ENCODE data around the gene BPIFB3.
"Not testable (repeated sequence)": the region's sequence is repeated elsewhere in the genome, so short reads cannot be mapped to it uniquely, and the experiment has no call there.

Gene BPIFB3

GRCh38 chr20:33106058-33106620, 52.4 kb downstream of the BPIFB3 start:
- not testable (repeated sequence) for H3K27ac ChIP-seq (ENCODE audit: low read length); H3K4me3 ChIP-seq (ENCODE audit: low read length); H3K36me3 ChIP-seq (ENCODE audit: control insufficient read depth, low read depth, low read length); H3K27me3 ChIP-seq (ENCODE audit: control insufficient read depth, insufficient read depth, low read length); H3K9me3 ChIP-seq (ENCODE audit: control insufficient read depth, low read depth, low read length); H3K9ac ChIP-seq (ENCODE audit: low read length); H3K4me1 ChIP-seq (ENCODE audit: control insufficient read depth, low read depth, low read length)

GRCh38 chr20:33108661-33109060, 55.0 kb downstream of the BPIFB3 start:
- no peak overlapping the region for H3K9ac ChIP-seq (ENCODE audit: low read length)
- H3K4me1 ChIP-seq (ENCODE audit: control insufficient read depth, low read depth, low read length): peaks cover 1% of the 10 kb centered on the region
- H3K4me3 ChIP-seq (ENCODE audit: low read length): no peak overlapping the region
- no peaks in the 10 kb centered on the region for H3K9me3 ChIP-seq (ENCODE audit: control insufficient read depth, low read depth, low read length)
- H3K36me3 ChIP-seq (ENCODE audit: control insufficient read depth, low read depth, low read length): no peaks in the 10 kb centered on the region
- no peak overlapping the region for H3K27ac ChIP-seq (ENCODE audit: low read length)
- no peaks in the 10 kb centered on the region for H3K27me3 ChIP-seq (ENCODE audit: control insufficient read depth, insufficient read depth, low read length)

GRCh38 chr20:33110147-33110825, 56.6 kb downstream of the BPIFB3 start:
- Histone ChIP-seq H3K36me3 (ENCODE audit: control insufficient read depth, low read depth, low read length) (no peaks in the 10 kb centered on the region), H3K9me3 (ENCODE audit: control insufficient read depth, low read depth, low read length) (no peaks in the 10 kb centered on the region), H3K4me3 (ENCODE audit: low read length) (no peak overlapping the region), H3K4me1 (ENCODE audit: control insufficient read depth, low read depth, low read length) (no peaks in the 10 kb centered on the region), H3K9ac (ENCODE audit: low read length) (no peak overlapping the region), H3K27me3 (ENCODE audit: control insufficient read depth, insufficient read depth, low read length) (no peaks in the 10 kb centered on the region), H3K27ac (ENCODE audit: low read length) (no peak overlapping the region)

GRCh38 chr20:33111306-33111705, 57.6 kb downstream of the BPIFB3 start:
- H3K9me3 ChIP-seq (ENCODE audit: control insufficient read depth, low read depth, low read length): no peaks in the 10 kb centered on the region
- H3K4me1 ChIP-seq (ENCODE audit: control insufficient read depth, low read depth, low read length): no peaks in the 10 kb centered on the region
- no peaks in the 10 kb centered on the region for H3K27me3 ChIP-seq (ENCODE audit: control insufficient read depth, insufficient read depth, low read length)
- no peaks in the 10 kb centered on the region for H3K36me3 ChIP-seq (ENCODE audit: control insufficient read depth, low read depth, low read length)
- no peak overlapping the region for H3K9ac ChIP-seq (ENCODE audit: low read length)
- H3K4me3 ChIP-seq (ENCODE audit: low read length): no peak overlapping the region
- H3K27ac ChIP-seq (ENCODE audit: low read length): no peak overlapping the region

- H3K4me1 ChIP-seq (ENCODE audit: control insufficient read depth, low read depth, low read length): no peaks in the 10 kb centered on the region
- no peak overlapping the region for H3K9ac ChIP-seq (ENCODE audit: low read length)
- H3K27ac ChIP-seq (ENCODE audit: low read length): no peak overlapping the region
- H3K36me3 ChIP-seq (ENCODE audit: control insufficient read depth, low read depth, low read length): no peaks in the 10 kb centered on the region
- no peaks in the 10 kb centered on the region for H3K9me3 ChIP-seq (ENCODE audit: control insufficient read depth, low read depth, low read length)
- H3K4me3 ChIP-seq (ENCODE audit: low read length): no peak overlapping the region
- no peaks in the 10 kb centered on the region for H3K27me3 ChIP-seq (ENCODE audit: control insufficient read depth, insufficient read depth, low read length)
Observed at GRCh38 chr20:33112547-33113386, 59.1 kb downstream of the BPIFB3 start.

GRCh38 chr20:33113387-33113908, 59.7 kb downstream of the BPIFB3 start:
- H3K9me3 ChIP-seq (ENCODE audit: control insufficient read depth, low read depth, low read length): no peaks in the 10 kb centered on the region
- no peaks in the 10 kb centered on the region for H3K36me3 ChIP-seq (ENCODE audit: control insufficient read depth, low read depth, low read length)
- no peak overlapping the region for H3K4me3 ChIP-seq (ENCODE audit: low read length)
- no peak overlapping the region for H3K9ac ChIP-seq (ENCODE audit: low read length)
- no peaks in the 10 kb centered on the region for H3K4me1 ChIP-seq (ENCODE audit: control insufficient read depth, low read depth, low read length)
- no peak overlapping the region for H3K27ac ChIP-seq (ENCODE audit: low read length)
- H3K27me3 ChIP-seq (ENCODE audit: control insufficient read depth, insufficient read depth, low read length): no peaks in the 10 kb centered on the region

- H3K9ac ChIP-seq (ENCODE audit: low read length); H3K27me3 ChIP-seq (ENCODE audit: control insufficient read depth, insufficient read depth, low read length); H3K9me3 ChIP-seq (ENCODE audit: control insufficient read depth, low read depth, low read length); H3K36me3 ChIP-seq (ENCODE audit: control insufficient read depth, low read depth, low read length); H3K4me1 ChIP-seq (ENCODE audit: control insufficient read depth, low read depth, low read length); H3K4me3 ChIP-seq (ENCODE audit: low read length); H3K27ac ChIP-seq (ENCODE audit: low read length): not testable (repeated sequence)
Observed at GRCh38 chr20:33115501-33115900, 61.8 kb downstream of the BPIFB3 start.

- H3K4me3 ChIP-seq (ENCODE audit: low read length): no peak overlapping the region
- no peaks in the 10 kb centered on the region for H3K36me3 ChIP-seq (ENCODE audit: control insufficient read depth, low read depth, low read length)
- no peak overlapping the region for H3K27ac ChIP-seq (ENCODE audit: low read length)
- H3K9me3 ChIP-seq (ENCODE audit: control insufficient read depth, low read depth, low read length): no peaks in the 10 kb centered on the region
- H3K4me1 ChIP-seq (ENCODE audit: control insufficient read depth, low read depth, low read length): no peaks in the 10 kb centered on the region
- no peak overlapping the region for H3K9ac ChIP-seq (ENCODE audit: low read length)
- no peaks in the 10 kb centered on the region for H3K27me3 ChIP-seq (ENCODE audit: control insufficient read depth, insufficient read depth, low read length)
Observed at GRCh38 chr20:33119725-33120720, 66.3 kb downstream of the BPIFB3 start.

GRCh38 chr20:33120934-33121333, 67.2 kb downstream of the BPIFB3 start:
- H3K27me3 ChIP-seq (ENCODE audit: control insufficient read depth, insufficient read depth, low read length): no peaks in the 10 kb centered on the region
- H3K4me1 ChIP-seq (ENCODE audit: control insufficient read depth, low read depth, low read length): no peaks in the 10 kb centered on the region
- no peak overlapping the region for H3K27ac ChIP-seq (ENCODE audit: low read length)
- H3K9me3 ChIP-seq (ENCODE audit: control insufficient read depth, low read depth, low read length): no peaks in the 10 kb centered on the region
- H3K36me3 ChIP-seq (ENCODE audit: control insufficient read depth, low read depth, low read length): no peaks in the 10 kb centered on the region
- H3K4me3 ChIP-seq (ENCODE audit: low read length): no peak overlapping the region
- no peak overlapping the region for H3K9ac ChIP-seq (ENCODE audit: low read length)

GRCh38 chr20:33122297-33122696, 68.6 kb downstream of the BPIFB3 start:
- H3K4me3 ChIP-seq (ENCODE audit: low read length); H3K4me1 ChIP-seq (ENCODE audit: control insufficient read depth, low read depth, low read length); H3K36me3 ChIP-seq (ENCODE audit: control insufficient read depth, low read depth, low read length); H3K9me3 ChIP-seq (ENCODE audit: control insufficient read depth, low read depth, low read length); H3K27ac ChIP-seq (ENCODE audit: low read length); H3K27me3 ChIP-seq (ENCODE audit: control insufficient read depth, insufficient read depth, low read length); H3K9ac ChIP-seq (ENCODE audit: low read length): not testable (repeated sequence)
